ENCODE results near the gene PRSS8. TPM values are rescaled to one million over a fixed set of nuclear protein-coding genes. Genes with fewer than 3 reads are reported as not detected.

Gene PRSS8
- polyA plus RNA-seq, 3 donors, result 0.15 TPM; not detected in 2

GRCh38 chr16:31130336-31130891 is 5.1 kb downstream of the PRSS8 start:
- H2AFZ ChIP-seq (ENCODE audit: insufficient read depth, low read depth, low read length, poor library complexity, severe bottlenecking), result no peak overlapping the region
- Mint-ChIP-seq H3K4me1 (peaks cover 79% of the 10 kb centered on the region), H3K27ac (peak overlapping the region; percentile 98 to 100 (median 99)), H3K9me3 (peaks cover 0 to 2% (median 0%) of the 10 kb centered on the region in 7 donors), H3K4me3 (peak overlapping the region; percentile 58 to 62), H3K36me3 (peaks cover 55 to 64% of the 10 kb centered on the region in 2 donors), H3K27me3 (ENCODE audit: low read depth in 3 of 3) (peaks cover 0 to 4% (median 0%) of the 10 kb centered on the region in 3 donors)
- DNase-seq, result peak; percentile 72 to 83 (median 79)
- peak overlapping the region; percentile 99 for H3K27ac ChIP-seq (ENCODE audit: low read depth in 1 of 2, low read length in 2 of 2)
- peak overlapping the region; percentile 86 for H3K9ac ChIP-seq (ENCODE audit: insufficient read depth, low read length, poor library complexity, severe bottlenecking)
- TF ChIP-seq CTCF (IDR thresholded peaks at IDR 0.05), result no peak
- no peaks in the 10 kb centered on the region for H4K20me1 ChIP-seq (ENCODE audit: insufficient read depth, low read length)
- H3K9me3 ChIP-seq (replicated peaks in 1 of 2; ENCODE audit: control insufficient read depth in 1 of 2, insufficient read depth in 1 of 2, low read length in 2 of 2), result no peaks in the 10 kb centered on the region
- peak overlapping the region in 1 of 3 experiments; percentile 53 for H3K4me3 ChIP-seq (replicated peaks in 1 of 3; ENCODE audit: low read depth in 2 of 3, low read length in 3 of 3)
- peak overlapping the region; percentile 62 for H3K4me2 ChIP-seq (replicated peaks; ENCODE audit: extremely low read depth, low read length, poor library complexity, severe bottlenecking)
- 37% methylated on average over 9 of the region's 10 CpGs for whole genome bisulfite sequencing (ENCODE audit: insufficient coverage)
- H3K27me3 ChIP-seq (ENCODE audit: control insufficient read depth in 2 of 2, insufficient read depth in 2 of 2, low read length in 2 of 2), result no peaks in the 10 kb centered on the region
- peaks cover 75 to 90% of the 10 kb centered on the region in 2 donors for H3K4me1 ChIP-seq (ENCODE audit: control insufficient read depth in 1 of 2, insufficient read depth in 2 of 2, low read length in 2 of 2)
- H3K36me3 ChIP-seq (replicated peaks in 1 of 2; ENCODE audit: control insufficient read depth in 1 of 2, insufficient read depth in 2 of 2, low read length in 2 of 2), result peaks cover 29 to 52% of the 10 kb centered on the region in 2 donors
- no peaks in the 10 kb centered on the region for H3K79me2 ChIP-seq (ENCODE audit: insufficient read depth, low read length)
- intact Hi-C loops (cut with micrococcal nuclease), result no loop called here

- Histone ChIP-seq H3K4me2 (replicated peaks; ENCODE audit: extremely low read depth, low read length, poor library complexity, severe bottlenecking) (peak overlapping the region; percentile 62), H2AFZ (ENCODE audit: insufficient read depth, low read depth, low read length, poor library complexity, severe bottlenecking) (peak overlapping the region; percentile 59), H4K20me1 (ENCODE audit: insufficient read depth, low read length) (no peaks in the 10 kb centered on the region), H3K9me3 (replicated peaks in 1 of 2; ENCODE audit: control insufficient read depth in 1 of 2, insufficient read depth in 1 of 2, low read length in 2 of 2) (no peaks in the 10 kb centered on the region), H3K79me2 (ENCODE audit: insufficient read depth, low read length) (no peaks in the 10 kb centered on the region), H3K9ac (ENCODE audit: insufficient read depth, low read length, poor library complexity, severe bottlenecking) (peak overlapping the region; percentile 86), H3K36me3 (replicated peaks in 1 of 2; ENCODE audit: control insufficient read depth in 1 of 2, insufficient read depth in 2 of 2, low read length in 2 of 2) (peaks cover 29 to 58% of the 10 kb centered on the region in 2 donors), H3K4me1 (ENCODE audit: control insufficient read depth in 1 of 2, insufficient read depth in 2 of 2, low read length in 2 of 2) (peaks cover 69 to 84% of the 10 kb centered on the region in 2 donors), H3K27ac (ENCODE audit: low read depth in 1 of 2, low read length in 2 of 2) (peak overlapping the region; percentile 99), H3K4me3 (replicated peaks in 1 of 3; ENCODE audit: low read depth in 2 of 3, low read length in 3 of 3) (peak overlapping the region in 2 of 3 experiments; percentile 3 to 53), H3K27me3 (ENCODE audit: control insufficient read depth in 2 of 2, insufficient read depth in 2 of 2, low read length in 2 of 2) (no peaks in the 10 kb centered on the region)
- H3K27me3 Mint-ChIP-seq (ENCODE audit: low read depth in 3 of 3), result peaks cover 0 to 4% (median 0%) of the 10 kb centered on the region in 3 donors
- peaks cover 0 to 2% (median 0%) of the 10 kb centered on the region in 7 donors for H3K9me3 Mint-ChIP-seq
- DNase-seq, result peak; percentile 65 to 70 (median 67)
- peak overlapping the region; percentile 98 to 100 (median 99) for H3K27ac Mint-ChIP-seq
- TF ChIP-seq CTCF (IDR thresholded peaks at IDR 0.05), result peak; percentile 11
- H3K36me3 Mint-ChIP-seq, result peaks cover 59 to 70% of the 10 kb centered on the region in 2 donors
- peak overlapping the region; percentile 68 to 84 for H3K4me3 Mint-ChIP-seq
- intact Hi-C loops (cut with micrococcal nuclease), result loop anchor here in 1 of 2 donors (1.0 to 2.0 kb wide), 2 partner anchors 11 to 13 kb away; no protein-coding TSS in a partner anchor
- peaks cover 76% of the 10 kb centered on the region for H3K4me1 Mint-ChIP-seq
- 8% methylated on average over 21 of the region's 29 CpGs for WGBS (ENCODE audit: insufficient coverage)
Observed at GRCh38 chr16:31129568-31130335, 5.8 kb downstream of the PRSS8 start.
